Measurements from ENCODE around the gene COMMD9. TPM values are rescaled to one million over a fixed set of nuclear protein-coding genes. Genes with fewer than 3 reads are reported as not detected.

COMMD9 gene
- total RNA-seq, 4 donors from 2014 or later: 38.0 to 74.6 (median 45.4) TPM

DNA sequence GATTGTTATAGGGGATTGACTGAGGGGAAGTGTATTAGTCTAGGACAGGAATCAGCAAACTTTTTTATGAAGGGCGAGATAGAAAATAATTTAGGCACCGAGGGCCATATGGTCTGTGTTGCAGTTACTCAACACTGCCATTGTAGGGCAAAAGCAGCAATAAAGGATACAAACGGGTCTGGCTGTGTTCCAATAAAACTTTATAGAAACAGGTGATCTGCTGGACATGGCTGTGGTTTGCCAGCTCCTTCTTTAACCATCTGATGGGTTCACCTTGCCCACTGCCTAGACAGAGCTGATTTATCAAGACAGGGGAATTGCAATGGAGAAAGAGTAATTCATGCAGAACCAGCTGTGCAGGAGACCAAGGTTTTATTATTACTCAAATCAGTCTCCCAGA lies 26.8 kb upstream of the COMMD9 start:
- TF ChIP-seq, protein P1, sequence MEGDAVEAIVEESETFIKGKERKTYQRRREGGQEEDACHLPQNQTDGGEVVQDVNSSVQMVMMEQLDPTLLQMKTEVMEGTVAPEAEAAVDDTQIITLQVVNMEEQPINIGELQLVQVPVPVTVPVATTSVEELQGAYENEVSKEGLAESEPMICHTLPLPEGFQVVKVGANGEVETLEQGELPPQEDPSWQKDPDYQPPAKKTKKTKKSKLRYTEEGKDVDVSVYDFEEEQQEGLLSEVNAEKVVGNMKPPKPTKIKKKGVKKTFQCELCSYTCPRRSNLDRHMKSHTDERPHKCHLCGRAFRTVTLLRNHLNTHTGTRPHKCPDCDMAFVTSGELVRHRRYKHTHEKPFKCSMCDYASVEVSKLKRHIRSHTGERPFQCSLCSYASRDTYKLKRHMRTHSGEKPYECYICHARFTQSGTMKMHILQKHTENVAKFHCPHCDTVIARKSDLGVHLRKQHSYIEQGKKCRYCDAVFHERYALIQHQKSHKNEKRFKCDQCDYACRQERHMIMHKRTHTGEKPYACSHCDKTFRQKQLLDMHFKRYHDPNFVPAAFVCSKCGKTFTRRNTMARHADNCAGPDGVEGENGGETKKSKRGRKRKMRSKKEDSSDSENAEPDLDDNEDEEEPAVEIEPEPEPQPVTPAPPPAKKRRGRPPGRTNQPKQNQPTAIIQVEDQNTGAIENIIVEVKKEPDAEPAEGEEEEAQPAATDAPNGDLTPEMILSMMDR (IDR thresholded peaks at IDR 0.05; ENCODE audit: low read depth): no peak

DNA sequence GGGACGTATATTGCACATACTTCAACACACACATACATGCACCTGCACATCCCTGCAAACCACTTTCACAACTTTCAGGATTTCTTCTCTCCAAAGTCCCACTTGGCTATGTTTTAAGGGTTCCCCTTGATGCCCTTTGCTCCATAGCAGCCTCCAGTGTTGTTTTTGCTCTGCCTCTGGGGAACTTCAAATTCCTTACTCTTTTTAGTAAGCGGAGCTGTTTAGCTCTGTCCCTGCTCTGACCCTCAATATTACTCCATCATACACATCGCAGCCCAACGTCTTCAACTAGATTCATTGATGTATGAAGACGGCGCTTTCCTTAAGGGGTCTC lies 25.2 kb upstream of the COMMD9 start:
- TF ChIP-seq, protein P1 (IDR thresholded peaks at IDR 0.05; ENCODE audit: low read depth): no peak

DNA sequence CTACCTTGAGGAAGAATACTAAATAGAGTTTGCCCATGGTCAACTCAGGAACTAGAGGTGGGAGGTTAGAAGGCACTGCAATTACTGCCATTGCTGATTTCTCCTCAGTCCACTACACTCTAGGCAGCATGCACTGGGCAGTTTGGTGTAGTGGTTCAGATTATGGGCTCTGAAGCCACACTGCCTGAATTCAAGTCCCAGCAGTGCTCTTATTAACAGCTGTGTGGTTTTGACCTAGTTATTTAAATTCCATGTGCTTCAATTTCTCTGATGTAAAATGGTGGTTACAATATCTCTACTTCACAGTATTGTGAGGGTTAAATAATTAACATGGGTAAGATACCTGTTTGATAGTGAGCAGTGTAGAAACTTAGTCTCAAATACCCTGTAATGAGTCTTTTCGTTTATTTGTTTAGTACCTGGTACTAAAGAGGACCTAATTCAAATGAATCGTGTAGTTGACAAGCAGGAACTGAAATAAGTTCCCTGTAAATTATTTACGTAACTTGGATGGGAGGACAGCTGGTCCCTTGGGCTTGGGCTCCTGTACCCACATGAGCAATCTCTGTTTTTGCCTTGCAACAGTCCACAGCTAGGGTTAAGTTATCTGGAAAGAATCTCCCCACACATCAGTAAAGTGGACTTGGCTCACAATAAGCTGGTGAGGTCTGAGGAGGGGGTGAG lies 24.7 kb upstream of the COMMD9 start:
- TF ChIP-seq, protein P1 (IDR thresholded peaks at IDR 0.05; ENCODE audit: low read depth): no peak

DNA sequence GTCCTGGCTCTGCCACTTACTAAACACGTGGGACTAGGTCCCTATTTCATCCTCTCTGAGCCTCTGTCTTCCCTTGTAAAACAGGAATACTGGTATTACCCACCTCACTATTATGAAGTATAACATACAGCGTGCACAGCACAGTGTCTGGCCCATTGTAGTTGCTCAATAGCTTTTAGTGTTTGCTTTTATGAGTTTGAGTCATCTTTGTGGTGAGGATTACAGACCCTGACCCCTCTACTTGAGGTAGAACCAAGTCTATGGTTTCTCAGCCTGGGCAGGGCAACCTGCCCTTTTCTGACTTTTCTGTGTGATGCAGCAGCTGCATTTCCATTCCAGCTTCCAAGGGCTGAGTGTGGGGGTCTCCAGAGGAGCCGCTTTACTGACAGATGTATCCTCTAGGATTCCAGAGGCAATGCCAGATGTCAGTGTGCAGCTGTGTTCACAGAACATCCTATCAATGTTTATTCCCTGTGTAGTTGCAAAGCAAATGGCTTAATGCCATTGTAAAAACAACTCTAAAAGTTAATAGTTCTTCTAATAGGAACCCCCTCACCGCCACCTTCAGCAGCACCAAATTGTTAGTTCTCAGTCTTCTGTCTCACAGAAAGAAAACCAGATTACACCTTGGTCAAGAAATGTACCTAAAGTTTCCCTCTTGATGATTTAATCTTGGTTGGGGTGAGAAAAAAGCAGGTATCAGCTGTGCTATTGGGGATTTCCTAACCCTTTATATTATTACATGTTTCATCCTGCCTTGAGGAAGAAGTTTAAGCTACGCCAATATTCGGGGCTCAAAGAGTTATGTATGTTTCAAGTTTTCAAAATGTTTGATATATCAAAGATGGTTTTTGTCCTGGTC lies 23.6 kb upstream of the COMMD9 start:
- TF ChIP-seq, protein P1 (IDR thresholded peaks at IDR 0.05; ENCODE audit: low read depth): no peak

DNA sequence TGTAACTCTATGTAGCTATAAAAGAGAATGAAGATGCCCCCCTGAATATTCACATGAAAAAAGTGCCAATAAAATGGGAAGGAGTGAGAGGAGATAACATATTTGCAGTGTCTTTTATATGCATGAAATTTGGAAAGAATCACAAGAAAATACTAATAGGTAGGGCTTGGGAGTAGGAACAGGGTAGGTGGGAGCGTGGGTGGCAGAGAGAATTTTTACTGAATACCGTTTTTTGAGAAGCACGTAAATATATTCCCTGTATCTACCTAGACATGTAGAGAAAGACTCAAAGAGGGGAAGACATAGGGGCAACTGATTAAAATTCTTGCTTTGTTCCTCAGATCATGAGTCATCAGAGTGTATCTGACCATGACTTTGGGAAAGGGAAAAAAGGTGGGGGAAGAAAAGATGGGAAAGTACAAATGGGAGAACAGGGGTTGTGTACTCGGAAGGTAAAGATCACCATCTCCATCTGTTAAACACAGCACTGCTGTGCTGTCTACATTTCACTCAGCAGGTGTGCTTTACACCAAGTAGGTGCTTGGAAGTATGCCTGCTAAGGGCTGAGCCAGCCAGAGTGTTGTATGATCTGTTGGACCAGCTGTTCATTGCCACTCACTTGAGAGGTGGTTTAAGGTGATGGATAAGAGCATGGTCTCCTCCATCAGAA lies 22.8 kb upstream of the COMMD9 start:
- TF ChIP-seq, protein P1 (IDR thresholded peaks at IDR 0.05; ENCODE audit: low read depth): no peak

DNA sequence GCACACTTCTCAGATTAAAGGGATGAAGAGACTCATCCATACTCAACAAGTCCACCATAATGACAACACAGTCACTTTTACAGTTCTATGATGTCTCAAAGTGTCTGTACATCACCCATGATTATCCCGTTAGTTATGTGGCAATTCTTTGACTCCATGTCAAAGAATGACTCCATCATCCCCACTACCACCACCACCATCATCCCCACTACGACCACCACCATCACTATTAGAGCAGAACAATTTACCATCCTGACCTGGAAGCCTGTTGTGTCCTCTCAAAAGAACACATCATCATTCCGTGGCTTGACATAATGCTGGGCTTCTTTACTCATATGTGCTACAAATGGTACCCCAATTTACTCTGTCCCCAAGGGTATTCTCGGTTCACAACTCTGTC lies 20.6 kb upstream of the COMMD9 start:
- TF ChIP-seq, protein P1 (IDR thresholded peaks at IDR 0.05; ENCODE audit: low read depth): no peak

DNA sequence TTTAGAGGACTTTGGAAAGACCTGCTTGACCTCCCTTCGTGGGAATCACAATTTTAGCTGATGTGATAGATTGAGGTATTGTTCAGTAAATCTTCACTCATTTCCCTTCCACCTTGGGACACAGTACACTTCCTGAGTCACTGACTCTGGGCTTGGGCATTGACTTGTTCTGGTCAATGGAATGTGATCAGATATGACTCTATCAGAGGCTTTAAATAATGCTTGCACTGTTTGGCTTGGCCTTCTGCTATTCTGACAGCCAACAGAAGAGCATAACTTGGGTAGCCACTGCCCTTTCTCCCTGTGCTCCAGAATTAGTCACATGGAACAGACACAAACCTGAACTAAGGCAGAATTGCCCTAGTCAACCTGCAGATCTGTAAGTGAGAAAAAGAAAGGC lies 19.4 kb upstream of the COMMD9 start:
- TF ChIP-seq, protein P1 (IDR thresholded peaks at IDR 0.05; ENCODE audit: low read depth): no peak
